Cardiac muscle cell (in vitro differentiated cells and primary cell): Measurements from ENCODE around the gene BAIAP2. TPM values are rescaled to one million over a fixed set of nuclear protein-coding genes. Genes with fewer than 3 reads are reported as not detected.
A peak's percentile ranks its signal among the peaks of the same experiment; 100 is the strongest.

ENCODE experiments used
- DNase-seq, 2 donors: peaks; one replicate each; pipeline versions ENCODE4 v3.0.0 to v3.0.0-alpha.2; 2010 to 2017; ENCODE audit warnings: low read depth in 1 of 2, low spot score in 1 of 2
- H3K27ac ChIP-seq: fragments of 200-600 bp; sonication (generic); 2 replicates; pipeline ENCODE4 v1.5.1; 2016
- H3K27me3 ChIP-seq: fragments of 200-600 bp; sonication (generic); 2 replicates; pipeline ENCODE4 v1.6.0; 2016; ENCODE audit warnings: control low read depth
- H3K36me3 ChIP-seq: fragments of 200-600 bp; sonication (generic); 2 replicates; pipeline ENCODE4 v1.5.1; 2016; ENCODE audit warnings: control low read depth
- H3K4me1 ChIP-seq: fragments of 200-600 bp; sonication (generic); 2 replicates; pipeline ENCODE4 v1.8.1; 2017; ENCODE audit warnings: low read depth, mild to moderate bottlenecking, mixed run types
- H3K4me3 ChIP-seq: fragments of 200-600 bp; sonication (generic); 2 replicates; pipeline ENCODE4 v1.5.1; 2016; ENCODE audit warnings: mild to moderate bottlenecking
- H3K9me3 ChIP-seq: fragments of 200-600 bp; sonication (generic); 2 replicates; pipeline ENCODE4 v1.5.1; 2017; ENCODE audit warnings: low read depth, mild to moderate bottlenecking, control low read depth
- CTCF ChIP-seq: IDR thresholded peaks from 2 replicates; pipeline ENCODE4 v1.5.1; 2012; ENCODE audit warnings: low read depth, mild to moderate bottlenecking, low read length
- polyA plus RNA-seq: library from polyadenylated mRNA; unstranded; fragments of >200 nt; fragmentation: Nextera tagmentation; extraction: Ambion mirVana; gene quantifications from 2 replicates; pipeline ENCODE4 v1.2.1, GENCODE V29; 2016
- total RNA-seq: library from RNA; depleted of rRNA; stranded (reverse); fragments of >200 nt; gene quantifications from 2 replicates; pipeline ENCODE4 v1.2.3, GENCODE V29; 2016

Gene BAIAP2
- total and polyA plus RNA-seq, 2 experiments from 2014 or later, result 22.5 to 24.9 TPM

GRCh38 chr17:81066072-81066471 lies 31.1 kb downstream of the BAIAP2 start:
- H3K27ac ChIP-seq, result no peak overlapping the region
- no peaks in the 10 kb centered on the region for H3K9me3 ChIP-seq
- peaks cover 3% of the 10 kb centered on the region for H3K4me1 ChIP-seq
- H3K4me3 ChIP-seq, result no peak overlapping the region
- H3K36me3 ChIP-seq, result no peaks in the 10 kb centered on the region
- H3K27me3 ChIP-seq, result no peaks in the 10 kb centered on the region
- no peak for TF ChIP-seq CTCF
- DNase-seq, result no peak

DNA sequence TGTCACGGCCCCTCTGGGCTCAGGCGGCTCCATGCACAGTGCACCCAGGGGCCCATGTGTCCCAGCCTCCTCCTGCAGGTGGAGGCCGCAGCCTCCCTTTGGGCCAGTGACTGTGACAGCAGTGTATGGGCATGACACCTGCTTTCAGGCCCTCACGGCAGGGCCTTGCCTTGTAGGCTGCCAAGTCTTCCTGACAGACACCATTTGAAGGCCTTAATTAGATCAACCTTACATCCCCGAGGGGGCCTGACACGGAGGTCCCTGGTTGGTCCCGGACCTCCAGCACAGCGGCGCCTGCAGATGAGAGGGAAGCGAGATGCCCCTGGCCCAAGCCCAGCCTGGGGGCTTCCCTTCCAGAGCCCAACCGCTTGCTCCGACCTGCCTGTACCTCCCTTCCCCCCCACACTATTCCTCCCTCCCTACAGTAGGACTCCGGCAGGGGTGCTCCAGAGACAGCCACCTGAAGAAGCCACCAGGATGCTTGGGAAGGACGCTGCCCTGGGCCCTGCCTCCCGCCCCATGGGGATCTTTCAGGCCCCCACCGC lies 31.9 kb downstream of the BAIAP2 start:
- no peak for DNase-seq
- Histone ChIP-seq H3K27ac (no peak overlapping the region), H3K4me1 (peaks cover 3% of the 10 kb centered on the region), H3K36me3 (no peaks in the 10 kb centered on the region), H3K27me3 (no peaks in the 10 kb centered on the region), H3K9me3 (no peaks in the 10 kb centered on the region), H3K4me3 (no peak overlapping the region)
- no peak for TF ChIP-seq CTCF

DNA sequence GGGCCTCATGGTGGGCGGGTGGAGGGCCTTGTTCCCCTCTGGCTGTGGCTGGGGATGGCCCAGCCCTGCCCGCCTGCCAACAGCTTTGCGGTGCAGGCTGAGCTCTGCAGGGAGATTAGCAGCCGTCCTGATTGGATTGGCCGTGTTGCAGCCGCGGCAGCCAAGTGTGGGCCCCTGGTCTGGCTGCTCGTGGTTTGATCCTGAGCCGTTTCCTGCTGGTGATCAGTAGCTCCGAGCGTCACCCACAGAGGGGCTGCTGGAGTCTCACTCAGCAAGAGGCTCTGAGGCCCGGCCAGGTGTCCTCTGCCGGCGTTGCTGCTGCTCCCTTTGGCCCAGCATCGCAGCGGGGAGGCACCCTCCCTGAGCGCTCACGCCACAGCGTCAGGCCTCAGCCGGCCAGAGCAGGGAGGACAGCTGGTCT lies 32.5 kb downstream of the BAIAP2 start:
- no peaks in the 10 kb centered on the region for H3K27me3 ChIP-seq
- no peaks in the 10 kb centered on the region for H3K9me3 ChIP-seq
- peaks cover 3% of the 10 kb centered on the region for H3K4me1 ChIP-seq
- peak in 1 of 2 donors; percentile 49 for DNase-seq
- H3K36me3 ChIP-seq, result no peaks in the 10 kb centered on the region
- TF ChIP-seq CTCF, result no peak
- H3K4me3 ChIP-seq, result no peak overlapping the region
- H3K27ac ChIP-seq, result no peak overlapping the region

DNA sequence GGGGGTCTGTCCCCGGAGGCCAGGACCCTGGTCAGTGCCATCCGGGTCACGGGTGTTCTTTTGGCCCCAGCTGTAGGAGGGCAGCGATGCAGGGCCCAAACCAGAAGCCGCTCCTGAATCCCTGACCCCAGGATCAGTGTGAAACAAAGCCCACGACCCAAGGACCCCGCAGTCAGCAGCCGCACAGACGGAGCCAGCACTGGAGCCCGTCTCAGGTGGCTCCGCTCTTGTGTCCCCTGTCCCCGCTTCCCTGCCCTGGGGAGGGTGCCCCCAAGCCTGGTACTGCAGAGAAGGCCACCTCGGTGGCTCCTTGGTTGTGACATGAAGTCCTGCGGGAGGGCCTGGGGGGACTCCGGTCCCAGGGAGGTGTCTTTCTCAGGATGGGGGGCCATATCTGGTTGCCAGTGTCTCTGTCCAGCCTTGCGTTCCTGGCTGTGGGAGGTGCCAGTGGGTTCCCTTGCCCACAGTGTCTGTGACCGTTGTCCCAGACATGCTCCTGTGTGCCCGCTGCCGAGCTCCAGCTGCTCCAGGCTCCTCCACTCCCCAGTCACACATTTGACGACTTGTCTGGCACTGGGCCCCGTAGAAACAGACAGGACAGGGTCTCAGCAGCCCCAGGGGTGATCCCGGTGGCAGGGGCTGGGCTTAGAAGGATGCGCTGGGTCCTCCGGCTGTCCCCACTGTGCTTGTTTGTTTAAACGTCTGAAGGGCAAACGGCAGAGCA lies 33.6 kb downstream of the BAIAP2 start:
- DNase-seq, result no peak
- Histone ChIP-seq H3K9me3 (no peaks in the 10 kb centered on the region), H3K36me3 (no peaks in the 10 kb centered on the region), H3K27ac (no peak overlapping the region), H3K4me3 (no peak overlapping the region), H3K27me3 (no peaks in the 10 kb centered on the region), H3K4me1 (peaks cover 3% of the 10 kb centered on the region)
- TF ChIP-seq CTCF, result no peak

DNA sequence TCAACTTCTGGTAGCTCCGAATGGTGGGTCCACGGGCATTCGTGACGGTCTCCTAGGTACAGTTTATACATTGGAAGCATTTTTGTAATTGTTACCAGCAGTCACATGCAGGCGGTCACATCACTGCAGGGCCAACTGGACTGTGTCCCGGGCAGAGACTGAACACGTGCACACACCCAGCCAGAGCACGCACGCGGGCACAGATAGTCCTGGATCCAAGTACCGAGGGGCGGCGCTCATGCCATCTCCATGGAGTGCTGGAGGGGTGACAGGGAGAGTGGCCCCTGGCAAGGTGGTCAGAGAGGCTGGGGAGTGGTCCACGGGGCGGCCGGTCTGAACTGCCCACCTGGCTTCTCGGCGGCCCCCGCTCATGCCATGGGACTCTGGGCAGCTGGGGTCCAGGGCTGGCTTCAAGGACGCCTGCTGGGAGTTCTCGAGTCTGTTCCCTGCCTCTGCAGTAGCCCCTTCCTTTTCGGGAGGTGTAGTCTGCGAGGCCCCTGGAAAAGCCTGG lies 34.2 kb downstream of the BAIAP2 start:
- peaks cover 3% of the 10 kb centered on the region for H3K4me1 ChIP-seq

More for the DNA sequence above, 34.2 kb downstream of the BAIAP2 start:
- H3K27me3 ChIP-seq, result no peaks in the 10 kb centered on the region
- no peak for DNase-seq
- no peak overlapping the region for H3K27ac ChIP-seq
- no peak for TF ChIP-seq CTCF
- no peaks in the 10 kb centered on the region for H3K9me3 ChIP-seq
- no peaks in the 10 kb centered on the region for H3K36me3 ChIP-seq
- no peak overlapping the region for H3K4me3 ChIP-seq
